Mammary epithelial cell (primary cell): Measurements from ENCODE around the gene CLEC3B.

Experiments used
- EZH2 ChIP-seq: IDR thresholded peaks from 2 replicates; pipeline ENCODE4 v1.6.1; 2012; ENCODE audit warnings: low read length, inconsistent platforms, borderline replicate concordance
- TF ChIP-seq, protein P1 (sequence below), 2 donors: IDR thresholded peaks in 1 of 2; conservative IDR thresholded peaks in 1 of 2; 2 replicates each; pipeline ENCODE4 v1.5.1; 2011 to 2012; ENCODE audit warnings: inconsistent platforms in 2 of 2, low read length in 2 of 2, mild to moderate bottlenecking in 2 of 2, control low read depth in 1 of 2, low read depth in 1 of 2; ENCODE audit not compliant: insufficient read depth in 1 of 2; ENCODE audit errors: extremely low read depth in 1 of 2

- TF ChIP-seq, protein P1, sequence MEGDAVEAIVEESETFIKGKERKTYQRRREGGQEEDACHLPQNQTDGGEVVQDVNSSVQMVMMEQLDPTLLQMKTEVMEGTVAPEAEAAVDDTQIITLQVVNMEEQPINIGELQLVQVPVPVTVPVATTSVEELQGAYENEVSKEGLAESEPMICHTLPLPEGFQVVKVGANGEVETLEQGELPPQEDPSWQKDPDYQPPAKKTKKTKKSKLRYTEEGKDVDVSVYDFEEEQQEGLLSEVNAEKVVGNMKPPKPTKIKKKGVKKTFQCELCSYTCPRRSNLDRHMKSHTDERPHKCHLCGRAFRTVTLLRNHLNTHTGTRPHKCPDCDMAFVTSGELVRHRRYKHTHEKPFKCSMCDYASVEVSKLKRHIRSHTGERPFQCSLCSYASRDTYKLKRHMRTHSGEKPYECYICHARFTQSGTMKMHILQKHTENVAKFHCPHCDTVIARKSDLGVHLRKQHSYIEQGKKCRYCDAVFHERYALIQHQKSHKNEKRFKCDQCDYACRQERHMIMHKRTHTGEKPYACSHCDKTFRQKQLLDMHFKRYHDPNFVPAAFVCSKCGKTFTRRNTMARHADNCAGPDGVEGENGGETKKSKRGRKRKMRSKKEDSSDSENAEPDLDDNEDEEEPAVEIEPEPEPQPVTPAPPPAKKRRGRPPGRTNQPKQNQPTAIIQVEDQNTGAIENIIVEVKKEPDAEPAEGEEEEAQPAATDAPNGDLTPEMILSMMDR (conservative IDR thresholded peaks at IDR 0.05 in 1 of 2, IDR thresholded peaks at IDR 0.05 in 1 of 2; ENCODE audit: extremely low read depth in 1 of 2, insufficient read depth in 1 of 2, low read depth in 1 of 2, low read length in 2 of 2), result no peak
- no peak for TF ChIP-seq EZH2
These were observed 36.3 kb upstream of the CLEC3B start for GRCh38 chr3:44989636-44990373.
